HG02840 (cell line): Measurements from ENCODE around the gene ZNF567.
"Not testable (repeated sequence)": the region's sequence is repeated elsewhere in the genome, so short reads cannot be mapped to it uniquely, and the experiment has no call there.

Source experiments
- ATAC-seq: cut with Tn5 transposase; IDR thresholded peaks from one replicate; pipeline ENCODE4 v1.9.1; 2021; ENCODE audit warnings: mild to moderate bottlenecking, moderate library complexity, moderate number of reproducible peaks; ENCODE audit not compliant: unreplicated experiment, low FRiP score

The ZNF567 gene

DNA sequence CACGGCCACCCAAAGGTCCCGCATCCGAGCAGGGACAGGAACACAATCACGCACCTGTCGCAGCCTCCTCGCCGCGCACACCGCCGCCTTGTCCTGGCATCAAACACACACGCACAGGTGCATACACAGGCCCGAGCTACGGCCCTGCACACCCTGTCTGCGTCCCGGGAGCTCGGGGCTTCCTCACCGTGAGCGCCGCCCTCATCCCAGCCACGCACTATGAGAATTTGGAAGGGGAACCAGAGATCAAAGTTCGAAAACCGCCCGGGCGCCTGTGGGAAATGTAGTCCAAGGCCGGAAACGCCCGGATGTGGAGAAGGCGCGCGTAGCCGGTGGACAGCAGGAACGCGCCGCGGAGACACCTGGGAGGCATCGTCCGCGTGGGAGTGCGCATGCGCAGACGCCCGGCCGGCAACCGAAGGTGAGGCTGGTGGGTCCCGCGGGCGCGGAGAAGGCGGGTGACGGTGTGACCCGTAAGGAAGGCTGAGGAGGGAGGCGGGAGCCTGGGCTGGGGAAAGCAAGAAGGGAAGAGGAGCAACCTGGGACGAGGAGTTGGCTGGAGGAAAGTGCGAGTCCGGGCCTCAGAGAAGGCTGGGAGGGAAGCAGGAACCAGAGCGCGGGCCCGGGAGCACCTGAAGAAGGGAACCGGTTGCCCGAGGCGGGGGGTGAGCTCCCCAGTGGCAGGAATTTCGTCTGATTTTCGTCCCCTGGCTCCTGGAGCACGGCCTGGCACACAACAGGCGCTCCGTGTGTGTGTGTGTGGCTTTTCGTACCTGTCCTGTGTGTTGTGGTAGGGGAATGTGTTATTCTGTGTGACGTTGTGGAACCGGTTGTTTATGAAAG, at the start of gene ZNF567:
ZNF567 (plus strand) TSS at position 399 of the 843 bp plus-strand sequence. CDS start 7,256 bp downstream, outside the sequence.
- peak; percentile 93 for ATAC-seq

- no peak for ATAC-seq
Measured at GRCh38 chr19:36638862-36639510, 48.4 kb upstream of the ZNF567 start.

- no peak for ATAC-seq
Measured at GRCh38 chr19:36646746-36647145, 40.7 kb upstream of the ZNF567 start.

- ATAC-seq = no peak
Measured at GRCh38 chr19:36652958-36653357, 34.5 kb upstream of the ZNF567 start.

DNA sequence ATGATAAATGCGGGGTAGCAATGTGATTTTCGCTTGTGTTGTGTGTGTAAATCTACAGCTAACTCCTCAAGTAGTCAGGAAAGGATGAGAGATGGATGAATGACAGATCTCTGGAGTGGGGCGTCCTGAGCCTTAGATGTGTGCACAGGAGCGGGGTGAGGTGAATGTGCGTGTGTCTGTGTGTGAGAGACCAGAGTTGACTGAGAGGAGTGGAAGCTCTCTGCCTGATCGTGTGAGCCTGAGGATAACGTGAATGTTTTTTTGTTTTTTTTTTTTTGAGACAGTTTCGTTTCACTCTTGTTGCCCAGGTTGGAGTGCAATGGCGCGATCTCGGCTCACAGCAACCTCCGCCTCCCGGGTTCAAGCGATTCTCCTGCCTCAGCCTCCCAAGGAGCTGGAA, 21.6 kb upstream of the ZNF567 start:
- ATAC-seq = no peak

DNA sequence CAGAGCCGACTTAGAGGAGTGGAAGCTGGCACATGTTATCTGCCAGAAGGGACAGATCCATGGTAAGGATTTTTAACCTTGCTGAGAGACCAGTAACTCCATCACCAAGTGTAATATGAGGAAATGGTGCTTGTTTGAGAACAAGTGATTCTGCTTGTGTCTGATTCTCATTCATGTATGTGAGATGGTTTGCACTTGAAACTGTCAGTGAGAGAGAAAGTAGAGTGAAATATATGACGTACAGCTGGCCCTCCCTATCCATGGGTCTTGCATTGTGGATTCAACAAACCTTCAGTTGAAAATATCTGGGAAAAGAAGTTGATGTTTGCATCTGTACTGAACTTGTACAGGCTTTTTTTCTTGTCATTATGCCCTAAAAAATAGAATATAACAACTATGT, 18.8 kb upstream of the ZNF567 start:
- no peak for ATAC-seq

- ATAC-seq = no peak
Measured at GRCh38 chr19:36672368-36672767, 15.0 kb upstream of the ZNF567 start.

GRCh38 chr19:36674201-36674600, 13.2 kb upstream of the ZNF567 start:
- ATAC-seq = no peak

GRCh38 chr19:36679455-36679854, 8.0 kb upstream of the ZNF567 start:
- ATAC-seq = no peak

DNA sequence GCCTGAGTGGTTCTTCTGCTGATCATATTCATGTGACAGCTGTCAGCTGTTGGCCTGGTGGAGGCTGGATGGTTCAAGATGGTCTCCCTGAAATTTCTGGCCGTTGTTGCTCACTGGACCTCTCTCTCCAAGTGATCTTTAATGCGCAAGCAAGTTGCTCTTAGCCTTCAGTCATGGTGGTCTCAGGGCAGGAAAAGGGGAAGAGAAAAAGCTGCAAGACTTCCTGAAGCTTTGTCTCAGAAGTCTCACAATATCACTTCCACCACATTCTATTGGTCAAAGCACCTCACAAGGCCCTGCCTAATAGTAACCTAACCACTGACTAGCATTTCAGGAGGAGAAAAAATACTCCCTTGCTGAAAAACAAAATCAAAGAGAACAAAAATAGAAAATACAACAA, 1.6 kb upstream of the ZNF567 start:
- ATAC-seq = no peak

DNA sequence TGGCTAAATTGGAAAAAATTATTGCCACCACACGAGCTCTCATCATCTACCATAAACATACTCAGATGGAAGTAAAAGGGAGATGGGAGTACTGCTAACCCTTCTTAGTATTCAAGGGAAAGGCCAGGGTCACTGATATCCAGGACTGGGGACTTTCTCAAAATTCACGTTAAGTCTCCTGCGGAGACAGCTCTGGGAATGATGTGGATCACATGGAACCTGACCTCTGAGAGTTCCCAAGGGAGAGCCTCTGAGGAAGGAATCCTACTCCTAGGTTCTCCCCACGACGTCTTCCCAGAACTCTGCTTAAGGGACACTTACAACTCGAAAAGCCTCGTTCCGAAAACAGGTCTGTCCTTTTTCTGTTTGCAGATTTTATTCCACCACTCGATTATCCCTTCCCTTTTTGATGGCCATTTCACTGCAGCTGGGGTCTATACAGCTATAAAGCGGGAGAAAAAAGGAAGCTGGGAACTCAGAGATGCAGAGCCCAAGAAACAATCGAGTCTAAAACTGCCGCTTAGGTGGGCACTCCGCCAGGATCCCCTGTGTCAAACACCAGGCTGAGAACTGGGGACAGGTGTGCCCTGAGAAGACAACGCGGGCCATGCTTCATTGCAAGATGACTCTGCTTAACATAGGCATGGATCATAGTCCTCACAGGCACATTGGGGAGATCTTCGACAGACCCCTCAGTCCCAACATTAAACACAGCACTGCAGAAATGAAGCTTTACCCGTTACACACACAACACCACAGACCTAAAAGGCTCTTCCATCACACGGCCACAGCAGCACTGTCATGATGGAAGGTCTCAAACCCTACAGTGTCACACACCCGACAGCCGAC, 823 bp upstream of the ZNF567 start:
- ATAC-seq = no peak

- ATAC-seq = no peak
Measured at GRCh38 chr19:36688058-36688457, 646 bp downstream of the ZNF567 start.

DNA sequence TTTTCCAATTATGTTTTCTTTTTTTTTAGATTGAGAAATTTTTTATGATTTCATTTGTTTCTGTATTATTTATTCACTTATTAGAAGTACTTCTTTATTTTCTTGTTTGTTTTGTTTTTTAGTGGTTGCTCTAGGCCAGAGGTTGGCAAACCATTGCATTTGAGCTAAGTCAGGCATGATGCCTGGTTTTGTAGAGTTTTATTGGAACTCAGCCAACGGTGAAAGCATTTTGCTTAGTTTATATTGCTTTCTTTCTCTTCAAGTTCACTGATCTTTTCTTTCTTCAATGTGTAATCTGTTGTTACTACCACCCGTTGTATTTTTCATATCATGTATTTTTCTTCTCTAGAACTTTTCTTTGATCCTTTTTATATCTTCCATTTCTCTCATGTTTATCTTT, 19.7 kb downstream of the ZNF567 start:
- no peak for ATAC-seq

DNA sequence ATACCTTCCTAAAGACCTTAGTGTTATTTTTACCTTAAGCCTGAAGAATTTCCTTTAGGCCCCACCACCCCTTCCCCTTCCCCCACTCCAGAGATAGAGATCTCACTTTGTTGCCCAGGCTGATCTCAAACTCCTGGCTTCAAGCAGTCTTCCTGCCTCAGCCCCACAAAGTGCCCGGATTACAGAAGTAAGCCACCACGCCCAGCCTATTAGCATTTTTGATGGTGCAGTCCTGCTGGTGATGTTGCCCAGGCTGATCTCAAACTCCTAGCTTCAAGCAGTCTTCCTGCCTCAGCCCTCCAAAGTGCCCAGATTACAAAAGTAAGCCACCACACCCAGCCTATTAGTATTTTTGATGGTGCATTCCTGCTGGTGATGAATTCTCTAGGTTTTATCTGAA, 22.0 kb downstream of the ZNF567 start:
- ATAC-seq = no peak

- ATAC-seq = no peak
Measured at GRCh38 chr19:36719687-36720556, 32.5 kb downstream of the ZNF567 start.

DNA sequence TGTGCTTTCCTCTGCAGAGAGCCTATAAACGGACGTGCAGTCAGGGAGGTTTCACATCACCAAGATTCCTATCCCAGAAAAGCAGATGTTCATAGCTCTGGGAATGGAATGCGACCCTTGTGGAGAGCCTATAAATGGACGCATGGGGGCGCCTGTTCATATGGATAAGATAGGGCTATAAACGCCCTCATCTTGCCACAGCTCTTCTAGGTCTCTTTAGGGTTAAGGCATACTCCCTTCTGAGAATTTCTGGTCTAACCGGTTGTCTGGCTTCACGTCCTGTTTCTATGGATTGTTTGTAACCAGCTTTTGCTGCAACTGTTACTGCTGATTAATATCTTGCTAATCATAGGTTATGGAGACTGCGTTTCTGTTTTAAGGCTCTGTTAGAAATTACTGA, 48.8 kb downstream of the ZNF567 start:
- not testable (repeated sequence) for ATAC-seq

- no peak for ATAC-seq
Measured at GRCh38 chr19:36745870-36746269, 58.5 kb downstream of the ZNF567 start.

- no peak for ATAC-seq
Measured at GRCh38 chr19:36747750-36748149, 60.3 kb downstream of the ZNF567 start.

DNA sequence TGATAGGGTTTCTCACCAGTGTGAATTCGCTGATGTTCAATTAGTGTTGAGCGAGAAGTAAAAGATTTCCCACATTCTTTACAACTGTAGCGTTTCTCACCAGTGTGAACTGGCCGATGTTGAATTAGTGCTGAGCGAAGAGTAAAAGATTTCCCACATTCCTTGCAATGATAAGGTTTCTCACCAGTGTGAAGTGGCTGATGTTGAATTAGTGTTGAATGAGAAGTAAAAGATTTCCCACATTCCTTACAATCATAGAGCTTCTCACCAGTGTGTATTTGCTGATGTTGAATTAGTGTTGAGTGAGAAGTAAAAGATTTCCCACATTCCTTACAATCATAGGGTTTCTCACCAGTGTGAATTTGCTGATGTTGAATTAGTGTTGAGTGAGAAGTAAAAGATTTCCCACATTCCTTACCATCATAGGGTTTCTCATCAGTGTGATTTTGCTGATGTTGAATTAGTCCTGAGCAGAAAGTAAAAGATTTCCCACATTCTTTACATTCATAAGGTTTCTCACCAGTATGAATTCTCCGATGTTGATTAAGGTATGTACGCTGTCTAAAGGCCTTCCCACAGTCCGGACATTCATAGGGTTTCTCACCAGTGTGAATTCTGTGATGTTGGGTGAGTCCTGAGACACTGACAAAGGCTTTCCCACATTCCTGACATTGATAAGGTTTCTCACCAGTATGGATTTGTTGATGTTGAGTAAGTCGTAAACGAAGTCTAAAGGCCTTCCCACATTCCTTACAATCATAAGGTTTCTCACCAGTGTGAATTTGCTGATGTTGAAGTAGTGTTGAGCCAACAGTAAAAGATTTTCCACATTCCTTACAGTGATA, 61.2 kb downstream of the ZNF567 start:
- no peak for ATAC-seq
